22Rv1 (cell line): ENCODE results near the gene ITPR3.

Experiments used
- H3K27ac ChIP-seq: fragments of 450-650 bp; 2 replicates; pipeline ENCODE4 v1.5.1; 2017
- ZFX ChIP-seq: fragments of 450-650 bp; IDR thresholded peaks from 2 replicates; pipeline ENCODE4 v1.6.1; 2017; ENCODE audit warnings: antibody characterized with exemption, borderline replicate concordance
- TF ChIP-seq, protein P1 (sequence below): fragments of 450-650 bp; IDR thresholded peaks from 2 replicates; pipeline ENCODE4 v1.5.1; 2017; ENCODE audit warnings: mild to moderate bottlenecking

Gene ITPR3

DNA sequence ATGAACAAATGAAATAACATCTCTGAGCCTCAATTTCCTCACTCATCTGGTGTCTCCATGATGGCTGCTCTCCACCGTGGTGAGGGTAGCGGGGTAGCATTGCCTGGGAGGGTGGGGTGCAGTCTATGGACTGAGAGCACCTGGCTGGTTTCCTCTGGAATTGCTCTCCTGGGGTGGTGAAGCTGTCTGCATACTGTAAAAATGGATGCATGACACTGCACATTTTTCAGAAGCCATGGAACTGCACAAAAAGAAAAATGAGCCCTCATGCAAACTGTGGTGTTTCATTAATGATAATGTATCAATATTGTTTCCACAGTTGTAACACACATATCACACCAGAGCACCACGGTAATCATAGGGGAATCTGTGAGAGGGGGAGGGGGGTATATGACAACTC is 12.1 kb upstream of the ITPR3 start:
- H3K27ac ChIP-seq = no peak overlapping the region
- TF ChIP-seq, protein P1, sequence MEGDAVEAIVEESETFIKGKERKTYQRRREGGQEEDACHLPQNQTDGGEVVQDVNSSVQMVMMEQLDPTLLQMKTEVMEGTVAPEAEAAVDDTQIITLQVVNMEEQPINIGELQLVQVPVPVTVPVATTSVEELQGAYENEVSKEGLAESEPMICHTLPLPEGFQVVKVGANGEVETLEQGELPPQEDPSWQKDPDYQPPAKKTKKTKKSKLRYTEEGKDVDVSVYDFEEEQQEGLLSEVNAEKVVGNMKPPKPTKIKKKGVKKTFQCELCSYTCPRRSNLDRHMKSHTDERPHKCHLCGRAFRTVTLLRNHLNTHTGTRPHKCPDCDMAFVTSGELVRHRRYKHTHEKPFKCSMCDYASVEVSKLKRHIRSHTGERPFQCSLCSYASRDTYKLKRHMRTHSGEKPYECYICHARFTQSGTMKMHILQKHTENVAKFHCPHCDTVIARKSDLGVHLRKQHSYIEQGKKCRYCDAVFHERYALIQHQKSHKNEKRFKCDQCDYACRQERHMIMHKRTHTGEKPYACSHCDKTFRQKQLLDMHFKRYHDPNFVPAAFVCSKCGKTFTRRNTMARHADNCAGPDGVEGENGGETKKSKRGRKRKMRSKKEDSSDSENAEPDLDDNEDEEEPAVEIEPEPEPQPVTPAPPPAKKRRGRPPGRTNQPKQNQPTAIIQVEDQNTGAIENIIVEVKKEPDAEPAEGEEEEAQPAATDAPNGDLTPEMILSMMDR = no peak
- no peak for TF ChIP-seq ZFX

DNA sequence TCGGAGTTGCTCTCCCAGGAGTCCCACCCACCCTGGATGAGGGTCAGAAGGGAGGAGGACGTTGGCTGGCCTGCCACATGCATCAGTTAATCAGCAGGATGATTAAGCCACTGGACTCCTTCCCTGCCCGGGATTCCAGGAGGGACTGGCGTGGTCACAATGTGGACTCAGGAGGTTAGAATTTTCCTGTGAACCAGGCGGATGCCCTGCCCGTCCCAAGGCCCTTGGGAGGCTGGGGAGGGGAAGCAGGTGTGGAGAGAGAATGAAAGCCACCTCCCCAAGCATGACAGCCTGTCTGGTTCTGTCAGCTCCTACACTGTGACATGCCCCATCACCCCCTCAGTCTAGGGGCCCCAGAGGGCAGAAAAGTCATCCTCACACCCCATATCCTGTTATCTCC is 11.6 kb upstream of the ITPR3 start:
- TF ChIP-seq, protein P1 = no peak
- H3K27ac ChIP-seq = no peak overlapping the region

DNA sequence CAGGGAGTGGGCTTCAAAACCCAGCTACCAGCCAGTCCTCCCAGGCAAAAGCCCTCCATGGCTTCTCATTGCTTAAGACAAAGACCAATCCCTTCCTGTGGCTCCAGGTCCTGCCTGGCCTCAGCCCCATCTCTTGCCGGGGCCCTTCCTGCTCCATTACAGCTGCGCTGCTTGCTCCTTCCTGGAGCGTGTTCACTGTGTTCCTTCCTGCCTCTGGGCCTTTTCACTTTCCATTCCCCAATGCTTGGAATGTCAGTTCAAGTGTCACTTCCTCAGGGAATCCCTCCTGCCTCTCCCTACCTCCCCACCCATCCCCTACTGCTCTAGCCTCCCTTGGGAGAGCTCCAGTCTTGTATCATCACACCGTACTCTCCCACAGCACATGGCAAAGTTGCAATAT is 11.1 kb upstream of the ITPR3 start:
- no peak for TF ChIP-seq ZFX
- TF ChIP-seq, protein P1 = no peak
- no peak overlapping the region for H3K27ac ChIP-seq

DNA sequence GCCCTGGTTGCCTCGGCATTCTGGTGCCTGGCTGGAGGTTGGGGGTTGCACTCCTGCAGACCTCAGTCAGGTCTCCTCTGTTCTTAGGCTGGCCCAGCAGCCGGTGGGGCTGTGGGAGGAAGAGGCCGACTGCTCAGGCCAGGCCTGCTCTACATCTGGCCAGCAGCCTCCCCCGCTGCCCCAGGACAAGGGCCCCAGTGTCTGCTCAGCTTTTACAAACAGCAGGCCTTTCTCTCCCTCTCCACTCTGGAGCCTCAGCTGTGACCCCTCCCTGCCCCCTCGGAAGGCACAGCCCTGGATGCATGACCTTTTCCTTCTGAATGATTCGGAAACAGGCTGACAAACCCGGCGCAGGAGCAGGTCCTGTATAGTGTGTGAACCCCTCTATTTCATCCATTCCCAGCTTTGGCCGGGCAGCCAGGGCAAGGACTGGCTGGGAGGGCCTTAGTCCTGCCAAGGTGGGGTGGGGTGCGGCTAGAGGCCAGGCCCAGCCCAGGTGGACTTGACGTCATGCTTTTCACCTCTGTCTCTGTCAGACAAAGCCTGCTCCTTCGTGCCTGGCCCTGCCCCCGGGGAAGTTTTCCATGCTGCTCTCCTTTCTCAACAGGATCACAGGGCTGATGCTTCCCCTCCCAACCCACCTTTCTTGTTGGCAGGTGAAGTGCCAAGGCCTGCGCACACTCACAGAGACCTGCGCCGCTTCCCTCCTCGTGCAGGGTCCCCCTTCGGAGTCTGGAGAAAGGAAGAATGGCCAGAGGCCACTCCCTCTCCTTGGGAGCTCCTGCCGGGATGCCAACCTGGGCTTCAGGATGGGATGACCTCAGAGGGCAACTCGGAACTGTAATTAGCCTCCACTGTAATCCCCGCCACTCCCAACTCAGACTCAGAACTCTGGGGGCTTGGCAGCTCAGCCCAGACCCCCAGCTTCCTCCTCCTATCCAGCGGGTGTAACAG is 10.1 kb upstream of the ITPR3 start:
- no peak overlapping the region for H3K27ac ChIP-seq
- TF ChIP-seq, protein P1 = no peak
- TF ChIP-seq ZFX = no peak

DNA sequence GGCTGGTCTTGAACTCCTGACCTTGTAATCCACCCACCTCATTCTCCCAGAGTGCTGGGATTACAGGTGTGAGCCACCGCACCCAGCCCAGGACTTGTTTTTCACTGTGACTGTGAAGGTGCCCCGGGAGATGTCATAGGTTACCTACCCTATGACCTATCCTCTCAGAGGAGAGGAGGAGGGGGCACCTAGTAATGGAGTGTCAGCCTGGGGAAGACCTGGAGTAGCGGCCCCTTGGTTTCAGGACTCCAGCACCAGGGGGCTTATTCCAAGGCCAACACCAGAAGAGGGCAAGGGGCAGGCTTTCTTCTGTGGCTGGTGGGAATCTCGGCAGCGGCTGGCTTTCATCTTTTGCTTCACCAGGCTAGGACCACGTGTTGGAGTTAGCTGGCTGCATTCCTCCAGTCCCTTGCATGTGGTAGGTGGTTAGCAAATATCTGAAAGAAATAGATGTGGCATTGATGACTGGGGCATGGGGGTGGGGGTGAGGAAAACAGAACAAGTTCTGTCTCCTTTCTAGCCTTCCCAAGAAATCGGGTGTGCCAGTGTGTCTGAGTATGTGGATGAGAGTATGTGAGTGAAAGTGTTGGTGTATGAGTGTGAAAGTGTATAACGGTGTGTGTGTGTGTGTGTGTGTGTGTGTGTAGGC is 7.9 kb upstream of the ITPR3 start:
- TF ChIP-seq ZFX = no peak
- TF ChIP-seq, protein P1 = no peak
- H3K27ac ChIP-seq = no peak overlapping the region

DNA sequence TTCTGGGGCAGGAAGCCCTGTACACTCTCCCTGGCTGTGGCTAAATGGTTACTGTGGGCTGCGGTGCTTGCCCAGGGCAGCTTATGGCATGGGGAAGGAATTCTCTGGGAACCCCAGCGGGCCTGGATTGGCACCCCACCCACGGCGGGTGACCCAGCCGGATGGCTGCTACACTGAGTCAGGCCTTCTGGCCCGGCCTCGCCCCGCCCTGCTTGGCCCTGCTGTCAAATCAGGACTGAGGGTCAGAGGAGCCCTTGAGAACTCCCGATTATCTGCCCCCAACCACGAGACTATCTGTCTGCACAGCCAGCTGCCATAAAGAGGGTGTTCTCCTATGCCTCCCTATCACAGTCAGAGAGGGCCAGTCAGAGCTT is 7.3 kb upstream of the ITPR3 start:
- H3K27ac ChIP-seq = no peak overlapping the region
- TF ChIP-seq, protein P1 = no peak
- TF ChIP-seq ZFX = no peak

DNA sequence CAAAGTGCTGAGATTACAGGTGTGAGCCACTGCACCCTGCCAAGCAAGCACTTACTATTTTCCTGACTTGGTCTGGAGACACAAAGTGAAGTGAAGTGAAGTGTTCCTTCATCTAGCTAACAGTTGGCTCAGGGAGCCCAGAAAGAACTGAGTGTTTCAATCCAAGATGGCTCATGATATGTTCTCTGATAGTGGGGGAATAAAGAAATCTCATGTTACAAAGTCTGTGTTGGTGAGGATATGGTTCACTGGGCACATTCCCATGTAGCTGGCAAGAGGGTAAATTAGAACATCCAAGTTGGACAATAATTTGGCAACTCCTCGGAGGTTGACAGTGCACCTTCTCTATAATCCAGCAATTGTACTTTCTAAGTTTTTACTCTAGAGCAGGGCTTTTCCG is 5.0 kb upstream of the ITPR3 start:
- TF ChIP-seq ZFX = no peak
- TF ChIP-seq, protein P1 = no peak

More for the DNA sequence above, 5.0 kb upstream of the ITPR3 start:
- no peak overlapping the region for H3K27ac ChIP-seq
